ENCODE results near the gene PSMB7. TPM values are rescaled to one million over a fixed set of nuclear protein-coding genes. Genes with fewer than 3 reads are reported as not detected.

PSMB7 gene
- total RNA-seq, 5 donors from 2014 or later (not counting 1 experiment from before 2014, with no cell fraction given), result 62.6 to 75.8 (median 68.6) TPM

- no peaks in the 10 kb centered on the region for H3K27me3 Mint-ChIP-seq
- H3K27me3 ChIP-seq (replicated peaks in 1 of 2; ENCODE audit: control insufficient read depth in 2 of 2, extremely low read depth in 1 of 2, insufficient read depth in 2 of 2, low read length in 1 of 2), result no peaks in the 10 kb centered on the region
- no CpG with 5 or more reads among the region's 3 CpGs for WGBS (ENCODE audit: insufficient coverage)
- no peaks in the 10 kb centered on the region for H3K4me1 Mint-ChIP-seq
- no peak overlapping the region for H3K4me3 Mint-ChIP-seq
- peaks cover 9 to 64% of the 10 kb centered on the region in 2 donors for H3K36me3 ChIP-seq (ENCODE audit: control insufficient read depth in 2 of 2, extremely low read depth in 1 of 2, insufficient read depth in 1 of 2, low read length in 1 of 2)
- H3K27ac Mint-ChIP-seq, result no peak overlapping the region
- no peak overlapping the region for H3K27ac ChIP-seq (ENCODE audit: low read length)
- POLR2A ChIA-PET, result no interaction called here
- H3K9me3 ChIP-seq, result no peaks in the 10 kb centered on the region
- no peak overlapping the region for H3K4me3 ChIP-seq (ENCODE audit: control insufficient read depth in 1 of 2, extremely low read depth in 1 of 2, low read length in 1 of 2)
- DNase-seq, result peak in 1 of 35 experiments; percentile 1
- no peaks in the 10 kb centered on the region for H3K4me1 ChIP-seq (ENCODE audit: control insufficient read depth in 1 of 2, extremely low read depth in 1 of 2, insufficient read depth in 2 of 2, low read length in 2 of 2)
- CTCF ChIA-PET, result no interaction called here
- H3K9me3 Mint-ChIP-seq, result no peaks in the 10 kb centered on the region
- peaks cover 23% of the 10 kb centered on the region for H3K36me3 Mint-ChIP-seq
- ATAC-seq (replicated peaks in 1 of 4), result no peak
Measured at GRCh38 chr9:124348363-124348762, 66.9 kb downstream of the PSMB7 start.

- 93% methylated on average over 3 of the region's 8 CpGs for WGBS (ENCODE audit: insufficient coverage)
- ATAC-seq (replicated peaks in 1 of 4) (no peak), DNase-seq (no peak)
- H3K36me3 ChIP-seq (ENCODE audit: control insufficient read depth in 2 of 2, extremely low read depth in 1 of 2, insufficient read depth in 1 of 2, low read length in 1 of 2), result peaks cover 9 to 60% of the 10 kb centered on the region in 2 donors
- H3K9me3 Mint-ChIP-seq, result no peaks in the 10 kb centered on the region
- CTCF ChIA-PET, result no interaction called here
- no peak overlapping the region for H3K27ac ChIP-seq (ENCODE audit: low read length)
- H3K27me3 Mint-ChIP-seq, result no peaks in the 10 kb centered on the region
- H3K4me3 Mint-ChIP-seq, result no peak overlapping the region
- no peak overlapping the region for H3K4me3 ChIP-seq (ENCODE audit: control insufficient read depth in 1 of 2, extremely low read depth in 1 of 2, low read length in 1 of 2)
- H3K9me3 ChIP-seq, result no peaks in the 10 kb centered on the region
- no peaks in the 10 kb centered on the region for H3K27me3 ChIP-seq (replicated peaks in 1 of 2; ENCODE audit: control insufficient read depth in 2 of 2, extremely low read depth in 1 of 2, insufficient read depth in 2 of 2, low read length in 1 of 2)
- POLR2A ChIA-PET, result no interaction called here
- H3K36me3 Mint-ChIP-seq, result peaks cover 23% of the 10 kb centered on the region
- H3K4me1 Mint-ChIP-seq, result no peaks in the 10 kb centered on the region
- no peaks in the 10 kb centered on the region for H3K4me1 ChIP-seq (ENCODE audit: control insufficient read depth in 1 of 2, extremely low read depth in 1 of 2, insufficient read depth in 2 of 2, low read length in 2 of 2)
- no peak overlapping the region for H3K27ac Mint-ChIP-seq
Measured at GRCh38 chr9:124347968-124348358, 67.3 kb downstream of the PSMB7 start.

- WGBS (ENCODE audit: insufficient coverage), result 97% methylated on average over 18 of the region's 26 CpGs
- ATAC-seq (replicated peaks in 1 of 4), result peak in 1 of 4 experiments; percentile 4
- POLR2A ChIA-PET, result no interaction called here
- H3K27me3 Mint-ChIP-seq, result no peaks in the 10 kb centered on the region
- H3K4me1 Mint-ChIP-seq, result no peaks in the 10 kb centered on the region
- CTCF ChIA-PET, result no interaction called here
- Histone ChIP-seq H3K4me3 (ENCODE audit: control insufficient read depth in 1 of 2, extremely low read depth in 1 of 2, low read length in 1 of 2) (no peak overlapping the region), H3K27me3 (replicated peaks in 1 of 2; ENCODE audit: control insufficient read depth in 2 of 2, extremely low read depth in 1 of 2, insufficient read depth in 2 of 2, low read length in 1 of 2) (no peaks in the 10 kb centered on the region), H3K36me3 (ENCODE audit: control insufficient read depth in 2 of 2, extremely low read depth in 1 of 2, insufficient read depth in 1 of 2, low read length in 1 of 2) (peaks cover 9 to 54% of the 10 kb centered on the region in 2 donors), H3K4me1 (ENCODE audit: control insufficient read depth in 1 of 2, extremely low read depth in 1 of 2, insufficient read depth in 2 of 2, low read length in 2 of 2) (no peaks in the 10 kb centered on the region), H3K27ac (ENCODE audit: low read length) (no peak overlapping the region), H3K9me3 (no peaks in the 10 kb centered on the region)
- peak in 1 of 35 experiments; percentile 0 for DNase-seq
- H3K9me3 Mint-ChIP-seq, result no peaks in the 10 kb centered on the region
- H3K36me3 Mint-ChIP-seq, result peaks cover 17% of the 10 kb centered on the region
- no peak overlapping the region for H3K27ac Mint-ChIP-seq
- H3K4me3 Mint-ChIP-seq, result no peak overlapping the region
Measured at GRCh38 chr9:124347206-124347967, 67.9 kb downstream of the PSMB7 start.

GRCh38 chr9:124346347-124347163 lies 68.7 kb downstream of the PSMB7 start:
- no peaks in the 10 kb centered on the region for H3K9me3 Mint-ChIP-seq

GRCh38 chr9:124345751-124346281 lies 69.4 kb downstream of the PSMB7 start:
- no peaks in the 10 kb centered on the region for H3K9me3 ChIP-seq
- ChIA-PET CTCF (no interaction called here), POLR2A (no interaction called here)
- H3K36me3 ChIP-seq (ENCODE audit: control insufficient read depth in 2 of 2, extremely low read depth in 1 of 2, insufficient read depth in 1 of 2, low read length in 1 of 2), result peaks cover 13 to 39% of the 10 kb centered on the region in 2 donors
- H3K36me3 Mint-ChIP-seq, result peaks cover 3% of the 10 kb centered on the region
- DNase-seq (no peak), ATAC-seq (replicated peaks in 1 of 4) (no peak)
- no peak overlapping the region for H3K27ac Mint-ChIP-seq
- no peaks in the 10 kb centered on the region for H3K4me1 ChIP-seq (ENCODE audit: control insufficient read depth in 1 of 2, extremely low read depth in 1 of 2, insufficient read depth in 2 of 2, low read length in 2 of 2)
- no peak overlapping the region for H3K4me3 ChIP-seq (ENCODE audit: control insufficient read depth in 1 of 2, extremely low read depth in 1 of 2, low read length in 1 of 2)
- H3K27ac ChIP-seq (ENCODE audit: low read length), result no peak overlapping the region
- no peaks in the 10 kb centered on the region for H3K9me3 Mint-ChIP-seq
- no peaks in the 10 kb centered on the region for H3K27me3 ChIP-seq (replicated peaks in 1 of 2; ENCODE audit: control insufficient read depth in 2 of 2, extremely low read depth in 1 of 2, insufficient read depth in 2 of 2, low read length in 1 of 2)
- H3K27me3 Mint-ChIP-seq, result no peaks in the 10 kb centered on the region
- no peak overlapping the region for H3K4me3 Mint-ChIP-seq
- WGBS (ENCODE audit: insufficient coverage), result 89% methylated on average over 9 of the region's 9 CpGs
- no peaks in the 10 kb centered on the region for H3K4me1 Mint-ChIP-seq

More at GRCh38 chr9:124346347-124347163, 68.7 kb downstream of the PSMB7 start:
- H3K27ac Mint-ChIP-seq, result no peak overlapping the region
- Histone ChIP-seq H3K9me3 (no peaks in the 10 kb centered on the region), H3K27me3 (replicated peaks in 1 of 2; ENCODE audit: control insufficient read depth in 2 of 2, extremely low read depth in 1 of 2, insufficient read depth in 2 of 2, low read length in 1 of 2) (no peaks in the 10 kb centered on the region), H3K27ac (ENCODE audit: low read length) (no peak overlapping the region), H3K4me3 (ENCODE audit: control insufficient read depth in 1 of 2, extremely low read depth in 1 of 2, low read length in 1 of 2) (no peak overlapping the region), H3K36me3 (ENCODE audit: control insufficient read depth in 2 of 2, extremely low read depth in 1 of 2, insufficient read depth in 1 of 2, low read length in 1 of 2) (peaks cover 13 to 46% of the 10 kb centered on the region in 2 donors), H3K4me1 (ENCODE audit: control insufficient read depth in 1 of 2, extremely low read depth in 1 of 2, insufficient read depth in 2 of 2, low read length in 2 of 2) (no peaks in the 10 kb centered on the region)
- H3K4me3 Mint-ChIP-seq, result no peak overlapping the region
- no peaks in the 10 kb centered on the region for H3K4me1 Mint-ChIP-seq
- peak in 1 of 4 experiments; percentile 7 for ATAC-seq (replicated peaks in 1 of 4)
- 87% methylated on average over 28 of the region's 34 CpGs for WGBS (ENCODE audit: insufficient coverage)
- ChIA-PET CTCF (no interaction called here), POLR2A (no interaction called here)
- no peaks in the 10 kb centered on the region for H3K27me3 Mint-ChIP-seq
- no peak for DNase-seq
- peaks cover 9% of the 10 kb centered on the region for H3K36me3 Mint-ChIP-seq

- no peaks in the 10 kb centered on the region for H3K27me3 ChIP-seq (replicated peaks in 1 of 2; ENCODE audit: control insufficient read depth in 2 of 2, extremely low read depth in 1 of 2, insufficient read depth in 2 of 2, low read length in 1 of 2)
- Mint-ChIP-seq H3K4me3 (no peak overlapping the region), H3K27ac (no peak overlapping the region), H3K9me3 (no peaks in the 10 kb centered on the region), H3K36me3 (peaks cover 3% of the 10 kb centered on the region), H3K4me1 (no peaks in the 10 kb centered on the region), H3K27me3 (no peaks in the 10 kb centered on the region)
- H3K4me3 ChIP-seq (ENCODE audit: control insufficient read depth in 1 of 2, extremely low read depth in 1 of 2, low read length in 1 of 2), result no peak overlapping the region
- 94% methylated on average over 13 of the region's 14 CpGs for WGBS (ENCODE audit: insufficient coverage)
- POLR2A ChIA-PET, result no interaction called here
- DNase-seq (no peak), ATAC-seq (replicated peaks in 1 of 4) (no peak)
- no peak overlapping the region for H3K27ac ChIP-seq (ENCODE audit: low read length)
- CTCF ChIA-PET, result no interaction called here
- no peaks in the 10 kb centered on the region for H3K9me3 ChIP-seq
- H3K4me1 ChIP-seq (ENCODE audit: control insufficient read depth in 1 of 2, extremely low read depth in 1 of 2, insufficient read depth in 2 of 2, low read length in 2 of 2), result no peaks in the 10 kb centered on the region
- peaks cover 13 to 32% of the 10 kb centered on the region in 2 donors for H3K36me3 ChIP-seq (ENCODE audit: control insufficient read depth in 2 of 2, extremely low read depth in 1 of 2, insufficient read depth in 1 of 2, low read length in 1 of 2)
Measured at GRCh38 chr9:124345063-124345462, 70.2 kb downstream of the PSMB7 start.

All from T-cell (primary cell).